ENCODE results near the gene CTSE.

CTSE gene

GRCh38 chr1:206049919-206050600 is 26.4 kb upstream of the CTSE start:
- DNase-seq = no peak

GRCh38 chr1:206049293-206049692 is 25.6 kb upstream of the CTSE start:
- no peak for DNase-seq

- DNase-seq = no peak
These were observed 24.9 kb upstream of the CTSE start for GRCh38 chr1:206048582-206048981.

- DNase-seq = no peak
These were observed 23.6 kb upstream of the CTSE start for GRCh38 chr1:206047271-206047670.

- DNase-seq = no peak
These were observed 17.9 kb upstream of the CTSE start for GRCh38 chr1:206041640-206042039.

- no peak for DNase-seq
These were observed 16.6 kb upstream of the CTSE start for GRCh38 chr1:206040328-206040727.

GRCh38 chr1:206039046-206039973 is 15.6 kb upstream of the CTSE start:
- DNase-seq = no peak

- DNase-seq = no peak
These were observed 13.9 kb upstream of the CTSE start for GRCh38 chr1:206037581-206037980.

GRCh38 chr1:206036663-206037455 is 13.2 kb upstream of the CTSE start:
- DNase-seq = no peak

GRCh38 chr1:206035027-206035426 is 11.3 kb upstream of the CTSE start:
- no peak for DNase-seq

- no peak for DNase-seq
These were observed 8.9 kb upstream of the CTSE start for GRCh38 chr1:206032380-206033140.

- peak; percentile 67 for DNase-seq
These were observed 7.0 kb upstream of the CTSE start for GRCh38 chr1:206030714-206031113.

GRCh38 chr1:206030191-206030590 is 6.5 kb upstream of the CTSE start:
- no peak for DNase-seq

- DNase-seq = no peak
These were observed 5.8 kb upstream of the CTSE start for GRCh38 chr1:206029484-206029883.

- DNase-seq = no peak
These were observed 1.7 kb upstream of the CTSE start for GRCh38 chr1:206025283-206025820.

- no peak for DNase-seq
These were observed 929 bp downstream of the CTSE start for GRCh38 chr1:206022766-206023165.

GRCh38 chr1:206021626-206022365 is 1.9 kb downstream of the CTSE start:
- DNase-seq = peak; percentile 72

GRCh38 chr1:206021008-206021625 is 2.6 kb downstream of the CTSE start:
- DNase-seq = no peak

- no peak for DNase-seq
These were observed 3.2 kb downstream of the CTSE start for GRCh38 chr1:206020393-206021007.

- no peak for DNase-seq
These were observed 8.6 kb downstream of the CTSE start for GRCh38 chr1:206015071-206015470.

GRCh38 chr1:206014601-206015000 is 9.1 kb downstream of the CTSE start:
- DNase-seq = no peak

Data from EL (cell line).